B cell (primary cell): ENCODE measurements around the gene SARM1. TPM values are rescaled to one million over a fixed set of nuclear protein-coding genes. Genes with fewer than 3 reads are reported as not detected.
A peak's percentile ranks its signal among the peaks of the same experiment; 100 is the strongest.

Experiments
- ATAC-seq: fragments of 200-7000 bp; cut with Tn5 transposase; one replicate; pipeline ENCODE4 v1.10.0; 2021; ENCODE audit warnings: low read depth, mild to moderate bottlenecking, moderate number of reproducible peaks, moderate library complexity
- CTCF ChIA-PET: fragments of 350-600 bp; sonication (Branson Sonifier 250); formaldehyde crosslinking; loops from one replicate; lab custom pipeline; 2021; ENCODE audit warnings: antibody characterized with exemption, inconsistent platforms; lab: Charles Lee
- POLR2A ChIA-PET: fragments of 350-600 bp; sonication (Branson Sonifier 250); formaldehyde crosslinking; loops from one replicate; lab custom pipeline; 2021; ENCODE audit warnings: antibody characterized with exemption; lab: Charles Lee
- DNase-seq: peaks from one replicate; pipeline ENCODE4 v3.0.0; 2013
- H2AFZ ChIP-seq: 2 replicates; pipeline ENCODE4 v1.6.1; 2012; ENCODE audit warnings: mild to moderate bottlenecking, low read depth, low read length; ENCODE audit not compliant: insufficient read depth, poor library complexity, severe bottlenecking
- H3K27ac ChIP-seq, 2 donors: 1 replicate in 1 of 2; 2 replicates in 1 of 2; pipeline ENCODE4 v1.5.1; 2012 to 2013; ENCODE audit warnings: low read length in 2 of 2, mild to moderate bottlenecking in 2 of 2, moderate library complexity in 1 of 2
- H3K27me3 ChIP-seq, 4 experiments: fragments of 200-600 bp in 1 of 4; sonication (generic) in 1 of 4; replicated peaks in 1 of 4; 1 replicate in 2 of 4; 2 replicates in 2 of 4; pipeline versions ENCODE4 v1.6.1 to v1.7.0; 2013 to 2016; ENCODE audit warnings: low read length in 3 of 4, mild to moderate bottlenecking in 2 of 4, mixed read lengths in 1 of 4, moderate library complexity in 1 of 4; ENCODE audit not compliant: insufficient read depth in 4 of 4, control insufficient read depth in 3 of 4; ENCODE audit errors: control extremely low read depth in 1 of 4
- H3K36me3 ChIP-seq, 2 experiments: replicated peaks in 1 of 2; 1 replicate in 1 of 2; 2 replicates in 1 of 2; pipeline versions ENCODE4 v1.6.1 to v1.7.1; 2013; ENCODE audit warnings: low read length in 1 of 2; ENCODE audit not compliant: insufficient read depth in 2 of 2, control insufficient read depth in 1 of 2; ENCODE audit errors: control extremely low read depth in 1 of 2, extremely low read depth in 1 of 2
- H3K4me1 ChIP-seq, 2 donors: fragments of 200-600 bp in 1 of 2; sonication (generic) in 1 of 2; 1 replicate in 1 of 2; 2 replicates in 1 of 2; pipeline versions ENCODE4 v1.5.1 to v1.6.1; 2013 to 2017; ENCODE audit warnings: low read length in 2 of 2; ENCODE audit not compliant: control insufficient read depth in 2 of 2, insufficient read depth in 2 of 2
- H3K4me2 ChIP-seq: replicated peaks from 2 replicates; pipeline ENCODE3; 2012; ENCODE audit warnings: mild to moderate bottlenecking, low read depth, low read length; ENCODE audit not compliant: poor library complexity, severe bottlenecking
- H3K4me3 ChIP-seq, 5 experiments: fragments of 200-600 bp in 1 of 5; sonication (generic) in 1 of 5; 1 replicate in 3 of 5; 2 replicates in 2 of 5; pipeline versions ENCODE4 v1.5.1 to v1.7.0; 2011 to 2016; ENCODE audit warnings: low read length in 4 of 5, mild to moderate bottlenecking in 4 of 5, low read depth in 2 of 5, control low read depth in 1 of 5, moderate library complexity in 1 of 5; ENCODE audit not compliant: insufficient read depth in 1 of 5; ENCODE audit errors: control extremely low read depth in 1 of 5, extremely low read depth in 1 of 5
- H3K79me2 ChIP-seq: fragments of 200-600 bp; sonication (generic); one replicate; pipeline ENCODE4 v1.6.0; 2016; ENCODE audit warnings: low read length; ENCODE audit not compliant: control insufficient read depth, insufficient read depth
- H3K9ac ChIP-seq: fragments of 200-600 bp; sonication (generic); 2 replicates; pipeline ENCODE4 v1.6.1; 2017; ENCODE audit warnings: mild to moderate bottlenecking, low read length, moderate library complexity
- H3K9me3 ChIP-seq, 3 donors: one replicate each; pipeline versions ENCODE4 v1.6.1 to v1.7.1; 2013; ENCODE audit warnings: low read length in 2 of 3; ENCODE audit not compliant: control insufficient read depth in 2 of 3, insufficient read depth in 1 of 3; ENCODE audit errors: control extremely low read depth in 1 of 3
- H4K20me1 ChIP-seq: 2 replicates; pipeline ENCODE4 v1.6.0; 2012; ENCODE audit warnings: mild to moderate bottlenecking, low read length; ENCODE audit not compliant: insufficient read depth, control insufficient read depth, poor library complexity, severe bottlenecking
- H3K27ac Mint-ChIP-seq: one replicate; pipeline ENCODE4 v1.8.0; 2021; ENCODE audit warnings: mixed read lengths
- H3K27me3 Mint-ChIP-seq: one replicate; pipeline ENCODE4 v1.8.0; 2021; ENCODE audit warnings: mixed read lengths
- H3K4me1 Mint-ChIP-seq: one replicate; pipeline ENCODE4 v1.8.0; 2021; ENCODE audit warnings: mixed read lengths
- H3K4me3 Mint-ChIP-seq: one replicate; pipeline ENCODE4 v1.8.0; 2021; ENCODE audit warnings: mixed read lengths
- H3K9me3 Mint-ChIP-seq: one replicate; pipeline ENCODE4 v1.8.0; 2022; ENCODE audit warnings: mixed read lengths; ENCODE audit not compliant: insufficient read depth
- CTCF ChIP-seq: fragments of 200-600 bp; IDR thresholded peaks from one replicate; pipeline ENCODE4 v1.8.0; 2022; ENCODE audit warnings: antibody characterized with exemption, mild to moderate bottlenecking
- EZH2 ChIP-seq: IDR thresholded peaks from 2 replicates; pipeline ENCODE4 v1.6.1; 2012; ENCODE audit warnings: borderline replicate concordance, low read depth, mild to moderate bottlenecking, moderate library complexity, low read length; ENCODE audit not compliant: insufficient read depth, poor library complexity, severe bottlenecking
- WGBS: methylation state at CpG from one replicate; pipeline ENCODE4 v1.1.5; 2013; ENCODE audit warnings: missing lambda C conversion rate; ENCODE audit not compliant: insufficient coverage; 5-methylcytosine and 5-hydroxymethylcytosine counted together
- intact Hi-C: fragments of 100-400 bp; cut with micrococcal nuclease; formaldehyde crosslinking; loops from one replicate; pipeline ENCODE4 v1.10.0; 2022
- polyA plus RNA-seq: library from polyadenylated mRNA; depleted of rRNA; stranded (reverse); fragments of >200 nt; gene quantifications from 2 replicates; pipeline ENCODE4 v1.2.3, GENCODE V29; 2012
- total RNA-seq, 2 donors: library from RNA; stranded (reverse); fragments of 120-200 nt in 1 of 2; gene quantifications; 1 replicate in 1 of 2; 2 replicates in 1 of 2; pipeline versions ENCODE4 v1.2.3 to v1.2.4, GENCODE V29; 2013 to 2022

The SARM1 gene
- total and polyA plus RNA-seq, 2 donors (not counting 1 experiment from before 2014, with no cell fraction given) = 22.5 to 32.8 TPM

GRCh38 chr17:28416703-28417311 lies 45.3 kb downstream of the SARM1 start:
- ChIA-PET CTCF (interaction anchor here (0.6 to 3.7 kb wide), 32 partner anchors 9 to 657 kb away, joined by 3 to 36 read pairs (median 6); partner anchors contain the start of genes IFT20, TMEM97, TNFAIP1 and VTN), POLR2A (interaction anchor here (0.5 to 0.7 kb wide), 2 partner anchors 60 to 140 kb away, joined by 5 read pairs; no protein-coding TSS in a partner anchor)
- Mint-ChIP-seq H3K27ac (no peak overlapping the region), H3K4me1 (peaks cover 5% of the 10 kb centered on the region), H3K4me3 (no peak overlapping the region), H3K27me3 (peaks cover 15% of the 10 kb centered on the region), H3K9me3 (no peaks in the 10 kb centered on the region)
- TF ChIP-seq CTCF (peak; percentile 91), EZH2 (no peak)
- 14% methylated on average over 11 of the region's 13 CpGs for WGBS
- Histone ChIP-seq H2AFZ (peak overlapping the region; percentile 66), H3K36me3 (no peaks in the 10 kb centered on the region), H3K27me3 (peaks cover 0 to 3% (median 0%) of the 10 kb centered on the region in 4 experiments), H3K4me3 (no peak overlapping the region), H3K9me3 (no peaks in the 10 kb centered on the region), H4K20me1 (no peaks in the 10 kb centered on the region), H3K79me2 (no peaks in the 10 kb centered on the region), H3K4me2 (no peak overlapping the region), H3K9ac (no peak overlapping the region), H3K4me1 (peaks cover 4% of the 10 kb centered on the region in 2 donors), H3K27ac (no peak overlapping the region)
- intact Hi-C loops = no loop called here
- peak; percentile 92 for ATAC-seq
- peak; percentile 67 for DNase-seq

GRCh38 chr17:28421787-28422305 lies 50.4 kb downstream of the SARM1 start:
- H2AFZ ChIP-seq = no peak overlapping the region
- peaks cover 0 to 4% (median 1%) of the 10 kb centered on the region in 4 experiments for H3K27me3 ChIP-seq
- no peak overlapping the region for H3K4me2 ChIP-seq
- TF ChIP-seq EZH2 (no peak), CTCF (no peak)
- intact Hi-C loops = no loop called here
- no peak overlapping the region for H3K9ac ChIP-seq
- POLR2A ChIA-PET = no interaction called here
- CTCF ChIA-PET = no interaction called here
- WGBS = 100% methylated on average over 1 of the region's 7 CpGs
- H3K9me3 Mint-ChIP-seq = no peaks in the 10 kb centered on the region
- H3K36me3 ChIP-seq = no peaks in the 10 kb centered on the region
- no peak for DNase-seq
- no peak overlapping the region for H3K4me3 Mint-ChIP-seq
- no peaks in the 10 kb centered on the region for H3K9me3 ChIP-seq
- H3K4me3 ChIP-seq = no peak overlapping the region
- no peak overlapping the region for H3K27ac Mint-ChIP-seq
- peaks cover 3% of the 10 kb centered on the region in 2 donors for H3K4me1 ChIP-seq
- peaks cover 12% of the 10 kb centered on the region for H3K27me3 Mint-ChIP-seq
- no peaks in the 10 kb centered on the region for H3K79me2 ChIP-seq
- H3K27ac ChIP-seq = no peak overlapping the region
- ATAC-seq = no peak
- peaks cover 2% of the 10 kb centered on the region for H3K4me1 Mint-ChIP-seq
- no peaks in the 10 kb centered on the region for H4K20me1 ChIP-seq
